B cell (primary cell): ENCODE measurements around the gene FAM114A1. TPM values are rescaled to one million over a fixed set of nuclear protein-coding genes. Genes with fewer than 3 reads are reported as not detected.

ENCODE experiments used
- ATAC-seq: fragments of 200-7000 bp; cut with Tn5 transposase; one replicate; pipeline ENCODE4 v1.10.0; 2021; ENCODE audit warnings: low read depth, mild to moderate bottlenecking, moderate number of reproducible peaks, moderate library complexity
- CTCF ChIA-PET: fragments of 350-600 bp; sonication (Branson Sonifier 250); formaldehyde crosslinking; loops from one replicate; lab custom pipeline; 2021; ENCODE audit warnings: antibody characterized with exemption, inconsistent platforms; lab: Charles Lee
- POLR2A ChIA-PET: fragments of 350-600 bp; sonication (Branson Sonifier 250); formaldehyde crosslinking; loops from one replicate; lab custom pipeline; 2021; ENCODE audit warnings: antibody characterized with exemption; lab: Charles Lee
- DNase-seq: peaks from one replicate; pipeline ENCODE4 v3.0.0; 2013
- H2AFZ ChIP-seq: 2 replicates; pipeline ENCODE4 v1.6.1; 2012; ENCODE audit warnings: mild to moderate bottlenecking, low read depth, low read length; ENCODE audit not compliant: insufficient read depth, poor library complexity, severe bottlenecking
- H3K27ac ChIP-seq, 2 donors: 1 replicate in 1 of 2; 2 replicates in 1 of 2; pipeline ENCODE4 v1.5.1; 2012 to 2013; ENCODE audit warnings: low read length in 2 of 2, mild to moderate bottlenecking in 2 of 2, moderate library complexity in 1 of 2
- H3K27me3 ChIP-seq, 4 experiments: fragments of 200-600 bp in 1 of 4; sonication (generic) in 1 of 4; replicated peaks in 1 of 4; 1 replicate in 2 of 4; 2 replicates in 2 of 4; pipeline versions ENCODE4 v1.6.1 to v1.7.0; 2013 to 2016; ENCODE audit warnings: low read length in 3 of 4, mild to moderate bottlenecking in 2 of 4, mixed read lengths in 1 of 4, moderate library complexity in 1 of 4; ENCODE audit not compliant: insufficient read depth in 4 of 4, control insufficient read depth in 3 of 4; ENCODE audit errors: control extremely low read depth in 1 of 4
- H3K36me3 ChIP-seq, 2 experiments: replicated peaks in 1 of 2; 1 replicate in 1 of 2; 2 replicates in 1 of 2; pipeline versions ENCODE4 v1.6.1 to v1.7.1; 2013; ENCODE audit warnings: low read length in 1 of 2; ENCODE audit not compliant: insufficient read depth in 2 of 2, control insufficient read depth in 1 of 2; ENCODE audit errors: control extremely low read depth in 1 of 2, extremely low read depth in 1 of 2
- H3K4me1 ChIP-seq, 2 donors: fragments of 200-600 bp in 1 of 2; sonication (generic) in 1 of 2; 1 replicate in 1 of 2; 2 replicates in 1 of 2; pipeline versions ENCODE4 v1.5.1 to v1.6.1; 2013 to 2017; ENCODE audit warnings: low read length in 2 of 2; ENCODE audit not compliant: control insufficient read depth in 2 of 2, insufficient read depth in 2 of 2
- H3K4me2 ChIP-seq: replicated peaks from 2 replicates; pipeline ENCODE3; 2012; ENCODE audit warnings: mild to moderate bottlenecking, low read depth, low read length; ENCODE audit not compliant: poor library complexity, severe bottlenecking
- H3K4me3 ChIP-seq, 5 experiments: fragments of 200-600 bp in 1 of 5; sonication (generic) in 1 of 5; 1 replicate in 3 of 5; 2 replicates in 2 of 5; pipeline versions ENCODE4 v1.5.1 to v1.7.0; 2011 to 2016; ENCODE audit warnings: low read length in 4 of 5, mild to moderate bottlenecking in 4 of 5, low read depth in 2 of 5, control low read depth in 1 of 5, moderate library complexity in 1 of 5; ENCODE audit not compliant: insufficient read depth in 1 of 5; ENCODE audit errors: control extremely low read depth in 1 of 5, extremely low read depth in 1 of 5
- H3K79me2 ChIP-seq: fragments of 200-600 bp; sonication (generic); one replicate; pipeline ENCODE4 v1.6.0; 2016; ENCODE audit warnings: low read length; ENCODE audit not compliant: control insufficient read depth, insufficient read depth
- H3K9ac ChIP-seq: fragments of 200-600 bp; sonication (generic); 2 replicates; pipeline ENCODE4 v1.6.1; 2017; ENCODE audit warnings: mild to moderate bottlenecking, low read length, moderate library complexity
- H3K9me3 ChIP-seq, 3 donors: one replicate each; pipeline versions ENCODE4 v1.6.1 to v1.7.1; 2013; ENCODE audit warnings: low read length in 2 of 3; ENCODE audit not compliant: control insufficient read depth in 2 of 3, insufficient read depth in 1 of 3; ENCODE audit errors: control extremely low read depth in 1 of 3
- H4K20me1 ChIP-seq: 2 replicates; pipeline ENCODE4 v1.6.0; 2012; ENCODE audit warnings: mild to moderate bottlenecking, low read length; ENCODE audit not compliant: insufficient read depth, control insufficient read depth, poor library complexity, severe bottlenecking
- H3K27ac Mint-ChIP-seq: one replicate; pipeline ENCODE4 v1.8.0; 2021; ENCODE audit warnings: mixed read lengths
- H3K27me3 Mint-ChIP-seq: one replicate; pipeline ENCODE4 v1.8.0; 2021; ENCODE audit warnings: mixed read lengths
- H3K4me1 Mint-ChIP-seq: one replicate; pipeline ENCODE4 v1.8.0; 2021; ENCODE audit warnings: mixed read lengths
- H3K4me3 Mint-ChIP-seq: one replicate; pipeline ENCODE4 v1.8.0; 2021; ENCODE audit warnings: mixed read lengths
- H3K9me3 Mint-ChIP-seq: one replicate; pipeline ENCODE4 v1.8.0; 2022; ENCODE audit warnings: mixed read lengths; ENCODE audit not compliant: insufficient read depth
- EZH2 ChIP-seq: IDR thresholded peaks from 2 replicates; pipeline ENCODE4 v1.6.1; 2012; ENCODE audit warnings: borderline replicate concordance, low read depth, mild to moderate bottlenecking, moderate library complexity, low read length; ENCODE audit not compliant: insufficient read depth, poor library complexity, severe bottlenecking
- WGBS: methylation state at CpG from one replicate; pipeline ENCODE4 v1.1.5; 2013; ENCODE audit warnings: missing lambda C conversion rate; ENCODE audit not compliant: insufficient coverage; 5-methylcytosine and 5-hydroxymethylcytosine counted together
- intact Hi-C: fragments of 100-400 bp; cut with micrococcal nuclease; formaldehyde crosslinking; loops from one replicate; pipeline ENCODE4 v1.10.0; 2022
- polyA plus RNA-seq: library from polyadenylated mRNA; depleted of rRNA; stranded (reverse); fragments of >200 nt; gene quantifications from 2 replicates; pipeline ENCODE4 v1.2.3, GENCODE V29; 2012
- total RNA-seq, 2 donors: library from RNA; stranded (reverse); fragments of 120-200 nt in 1 of 2; gene quantifications; 1 replicate in 1 of 2; 2 replicates in 1 of 2; pipeline versions ENCODE4 v1.2.3 to v1.2.4, GENCODE V29; 2013 to 2022
- TF ChIP-seq, protein P1 (sequence below): fragments of 200-600 bp; IDR thresholded peaks from one replicate; pipeline ENCODE4 v1.8.0; 2022; ENCODE audit warnings: antibody characterized with exemption, mild to moderate bottlenecking

FAM114A1 gene
- total and polyA plus RNA-seq, 2 donors (not counting 1 experiment from before 2014, with no cell fraction given): 0.30 to 2.9 TPM

DNA sequence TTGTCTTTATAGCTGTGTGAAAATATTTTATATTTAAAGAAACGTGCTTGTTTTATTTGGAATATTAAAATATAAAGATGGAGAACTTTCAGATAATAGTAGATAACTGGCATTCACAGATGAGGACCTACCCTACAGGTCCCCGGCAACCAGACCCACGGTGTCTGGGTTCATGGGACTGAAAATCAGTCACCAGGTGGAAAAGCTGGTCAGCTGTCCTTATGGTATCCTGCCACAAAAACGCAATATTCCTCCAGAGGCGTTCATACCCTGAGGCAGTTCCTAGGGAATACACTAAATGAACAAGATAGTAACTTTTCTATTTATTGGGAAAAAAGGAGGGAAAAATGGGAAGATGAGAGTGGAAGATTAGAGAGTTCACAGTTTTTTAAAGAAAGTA, 12.1 kb upstream of the FAM114A1 start:
- WGBS: no CpG with 5 or more reads among the region's 5 CpGs
- peaks cover 49% of the 10 kb centered on the region for H3K4me1 Mint-ChIP-seq
- Histone ChIP-seq H3K36me3 (no peaks in the 10 kb centered on the region), H4K20me1 (no peaks in the 10 kb centered on the region), H3K4me2 (peak overlapping the region; percentile 76), H3K27ac (peak overlapping the region; percentile 73 to 77), H2AFZ (peak overlapping the region; percentile 62), H3K4me3 (peak overlapping the region; percentile 51 to 78 (median 70)), H3K27me3 (no peaks in the 10 kb centered on the region), H3K79me2 (peaks cover 32% of the 10 kb centered on the region), H3K9me3 (no peaks in the 10 kb centered on the region), H3K4me1 (peaks cover 33 to 37% of the 10 kb centered on the region in 2 donors), H3K9ac (peak overlapping the region; percentile 71)
- CTCF ChIA-PET: interaction anchor here (0.7 to 4.5 kb wide), 26 partner anchors 11 to 760 kb away, joined by 3 to 117 read pairs (median 5); partner anchors contain the start of genes FAM114A1, TLR1 and TLR10
- no peaks in the 10 kb centered on the region for H3K27me3 Mint-ChIP-seq
- peak overlapping the region; percentile 94 for H3K27ac Mint-ChIP-seq
- POLR2A ChIA-PET: interaction anchor here (0.6 to 2.0 kb wide), 11 partner anchors 8 to 96 kb away, joined by 3 to 15 read pairs (median 4); partner anchors contain the start of genes TLR1 and TLR10
- intact Hi-C loops: loop anchor here (5.0 to 10.0 kb wide), 4 partner anchors 188 to 881 kb away; no protein-coding TSS in a partner anchor
- TF ChIP-seq, protein P1, sequence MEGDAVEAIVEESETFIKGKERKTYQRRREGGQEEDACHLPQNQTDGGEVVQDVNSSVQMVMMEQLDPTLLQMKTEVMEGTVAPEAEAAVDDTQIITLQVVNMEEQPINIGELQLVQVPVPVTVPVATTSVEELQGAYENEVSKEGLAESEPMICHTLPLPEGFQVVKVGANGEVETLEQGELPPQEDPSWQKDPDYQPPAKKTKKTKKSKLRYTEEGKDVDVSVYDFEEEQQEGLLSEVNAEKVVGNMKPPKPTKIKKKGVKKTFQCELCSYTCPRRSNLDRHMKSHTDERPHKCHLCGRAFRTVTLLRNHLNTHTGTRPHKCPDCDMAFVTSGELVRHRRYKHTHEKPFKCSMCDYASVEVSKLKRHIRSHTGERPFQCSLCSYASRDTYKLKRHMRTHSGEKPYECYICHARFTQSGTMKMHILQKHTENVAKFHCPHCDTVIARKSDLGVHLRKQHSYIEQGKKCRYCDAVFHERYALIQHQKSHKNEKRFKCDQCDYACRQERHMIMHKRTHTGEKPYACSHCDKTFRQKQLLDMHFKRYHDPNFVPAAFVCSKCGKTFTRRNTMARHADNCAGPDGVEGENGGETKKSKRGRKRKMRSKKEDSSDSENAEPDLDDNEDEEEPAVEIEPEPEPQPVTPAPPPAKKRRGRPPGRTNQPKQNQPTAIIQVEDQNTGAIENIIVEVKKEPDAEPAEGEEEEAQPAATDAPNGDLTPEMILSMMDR: no peak
- no peak for TF ChIP-seq EZH2
- no peak for ATAC-seq
- H3K9me3 Mint-ChIP-seq: no peaks in the 10 kb centered on the region
- no peak for DNase-seq
- peak overlapping the region; percentile 93 for H3K4me3 Mint-ChIP-seq

DNA sequence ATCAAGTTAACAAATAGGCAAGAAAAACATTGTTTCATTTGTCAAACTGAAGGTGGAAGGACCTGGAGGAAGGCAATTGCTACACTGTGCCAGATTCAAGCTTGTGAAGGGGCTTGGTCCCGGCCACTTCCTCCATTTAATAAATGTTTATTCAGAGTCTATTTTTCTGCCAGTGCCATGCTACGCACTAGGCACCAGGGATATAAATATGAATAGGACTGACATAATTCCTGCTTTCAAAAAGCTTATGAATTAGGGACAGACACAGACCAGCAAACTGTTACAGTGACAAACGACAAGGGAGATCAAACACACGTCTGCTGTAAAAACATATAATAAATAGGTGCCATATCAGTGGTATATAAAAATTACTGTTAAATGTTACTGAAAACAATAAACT, 11.6 kb upstream of the FAM114A1 start:
- H3K9ac ChIP-seq: peak overlapping the region; percentile 71
- intact Hi-C loops: loop anchor here (1.0 to 10.0 kb wide), 9 partner anchors 40 to 881 kb away; partner anchors contain the start of gene TLR10
- ChIA-PET POLR2A (interaction anchor here (0.6 to 2.0 kb wide), 10 partner anchors 9 to 97 kb away, joined by 3 to 15 read pairs (median 4); partner anchors contain the start of genes TLR1 and TLR10), CTCF (interaction anchor here (0.7 to 4.5 kb wide), 29 partner anchors 9 to 550 kb away, joined by 3 to 117 read pairs (median 5); partner anchors contain the start of genes FAM114A1, TLR1 and TLR10)
- no peaks in the 10 kb centered on the region for H4K20me1 ChIP-seq
- peaks cover 32% of the 10 kb centered on the region for H3K79me2 ChIP-seq
- WGBS: no CpG with 5 or more reads among the region's 4 CpGs
- H3K4me3 ChIP-seq: peak overlapping the region; percentile 51 to 78 (median 70)
- TF ChIP-seq, protein P1: no peak
- no peak for TF ChIP-seq EZH2
- H3K4me2 ChIP-seq: peak overlapping the region; percentile 76
- no peaks in the 10 kb centered on the region for H3K36me3 ChIP-seq
- peak overlapping the region; percentile 93 for H3K4me3 Mint-ChIP-seq
- no peaks in the 10 kb centered on the region for H3K9me3 ChIP-seq
- peaks cover 52% of the 10 kb centered on the region for H3K4me1 Mint-ChIP-seq
- no peaks in the 10 kb centered on the region for H3K27me3 ChIP-seq
- peak; percentile 42 for ATAC-seq
- H3K27ac Mint-ChIP-seq: peak overlapping the region; percentile 94
- no peaks in the 10 kb centered on the region for H3K9me3 Mint-ChIP-seq
- H3K27ac ChIP-seq: peak overlapping the region; percentile 73 to 77
- no peaks in the 10 kb centered on the region for H3K27me3 Mint-ChIP-seq
- peaks cover 38 to 42% of the 10 kb centered on the region in 2 donors for H3K4me1 ChIP-seq
- peak; percentile 67 for DNase-seq
- peak overlapping the region; percentile 62 for H2AFZ ChIP-seq
